HCT116 (cell line): Measurements from ENCODE around the gene PATE3. TPM values are rescaled to one million over a fixed set of nuclear protein-coding genes. Genes with fewer than 3 reads are reported as not detected.

Source experiments
- ATAC-seq: fragments of 200-7000 bp; cut with Tn5 transposase; 2 replicates; pipeline ENCODE4 v1.9.1; 2020; ENCODE audit warnings: mild to moderate bottlenecking, moderate library complexity
- Bru-seq: library from RNA; stranded (reverse); fragments of 400-500 nt; gene quantifications from one replicate; lab custom pipeline; 2021; lab: Mats Ljungman, UMichigan
- BruChase-seq, 2 experiments: library from RNA; stranded (reverse); fragments of 400-500 nt; gene quantifications; one replicate each; lab custom pipeline; 2021; lab: Mats Ljungman, UMichigan
- BruUV-seq: library from RNA; stranded (reverse); fragments of 400-500 nt; replicated peaks from 2 replicates; lab custom pipeline; 2021; lab: Mats Ljungman, UMichigan
- CTCF ChIA-PET: fragments of 300-600 bp; sonication (Branson Sonifier 250); formaldehyde crosslinking; loops from one replicate; lab custom pipeline; 2021; ENCODE audit warnings: antibody characterized with exemption; lab: Charles Lee
- POLR2A ChIA-PET: fragments of 300-600, 350-600 bp; sonication (Branson Sonifier 250); formaldehyde crosslinking; loops from one replicate; lab custom pipeline; 2021; ENCODE audit warnings: antibody characterized with exemption; lab: Charles Lee
- RAD21 ChIA-PET, 2 experiments: fragments of 300-600 bp; sonication (Branson Sonifier 250); formaldehyde crosslinking; loops; one replicate each; lab custom pipeline; 2023; ENCODE audit warnings: low total read pairs in 2 of 2; ENCODE audit not compliant: uncharacterized antibody in 2 of 2, unreplicated experiment in 2 of 2, low non-redundant PET in 1 of 2; lab: Charles Lee
- DNase-seq: peaks from one replicate; pipeline ENCODE4 v3.0.0-alpha.2; 2010; ENCODE audit warnings: low read depth, low spot score
- H2AFZ ChIP-seq: fragments of 200-600 bp; shearing (Covaris generic), sonication (generic); 2 replicates; pipeline ENCODE4 v1.6.1; 2017; ENCODE audit warnings: low read depth, mixed run types, mixed read lengths, antibody characterized with exemption, low read length; ENCODE audit not compliant: poor library complexity, severe bottlenecking
- H3K27ac ChIP-seq: 2 replicates; pipeline ENCODE4 v1.5.1; 2012; ENCODE audit warnings: low read depth, low read length
- H3K27me3 ChIP-seq: fragments of 200-600 bp; sonication (generic); 2 replicates; pipeline ENCODE4 v1.6.1; 2016; ENCODE audit warnings: mixed run types, low read length, mixed read lengths; ENCODE audit not compliant: insufficient read depth
- H3K36me3 ChIP-seq, 2 experiments: fragments of 200-500 bp in 1 of 2; fragments of 200-600 bp in 1 of 2; sonication (Bioruptor generic) in 1 of 2; sonication (generic) in 1 of 2; 2 replicates each; pipeline versions ENCODE4 v1.5.1 to v1.6.1; 2014 to 2016; ENCODE audit warnings: low read length in 2 of 2, inconsistent platforms in 1 of 2, mixed read lengths in 1 of 2, mixed run types in 1 of 2; ENCODE audit not compliant: insufficient read depth in 2 of 2, control insufficient read depth in 1 of 2
- H3K4me1 ChIP-seq, 2 experiments: fragments of 200-600 bp in 1 of 2; sonication (generic) in 1 of 2; 2 replicates each; pipeline versions ENCODE4 v1.5.1 to v1.6.1; 2012 to 2017; ENCODE audit warnings: low read length in 2 of 2, inconsistent platforms in 1 of 2, mild to moderate bottlenecking in 1 of 2, mixed read lengths in 1 of 2, mixed run types in 1 of 2, moderate library complexity in 1 of 2; ENCODE audit not compliant: insufficient read depth in 2 of 2, control insufficient read depth in 1 of 2
- H3K4me2 ChIP-seq: fragments of 200-600 bp; sonication (generic); 2 replicates; pipeline ENCODE4 v1.6.1; 2017; ENCODE audit warnings: mixed run types, low read length, mixed read lengths
- H3K4me3 ChIP-seq, 2 experiments: fragments of 200-600 bp in 1 of 2; sonication (generic) in 1 of 2; replicated peaks in 1 of 2; 2 replicates each; pipeline ENCODE4 v1.5.1; 2011 to 2016; ENCODE audit warnings: low read length in 2 of 2, control low read depth in 1 of 2, low read depth in 1 of 2, mild to moderate bottlenecking in 1 of 2, mixed read lengths in 1 of 2, mixed run types in 1 of 2
- H3K79me2 ChIP-seq: fragments of 200-600 bp; sonication (generic); 2 replicates; pipeline ENCODE4 v1.6.1; 2017; ENCODE audit warnings: mild to moderate bottlenecking, mixed run types, low read length, moderate library complexity, mixed read lengths; ENCODE audit not compliant: insufficient read depth
- H3K9ac ChIP-seq: fragments of 200-600 bp; sonication (generic); 2 replicates; pipeline ENCODE4 v1.6.1; 2016; ENCODE audit warnings: low read length, mixed read lengths
- H3K9me2 ChIP-seq: fragments of 200-600 bp; sonication (generic), shearing (Covaris generic); 2 replicates; pipeline ENCODE4 v1.6.1; 2017; ENCODE audit warnings: mixed run types, mild to moderate bottlenecking, moderate library complexity; ENCODE audit not compliant: insufficient read depth
- H3K9me3 ChIP-seq, 2 experiments: fragments of 200-500 bp in 1 of 2; fragments of 200-600 bp in 1 of 2; sonication (Bioruptor generic) in 1 of 2; sonication (generic) in 1 of 2; 2 replicates each; pipeline ENCODE4 v1.6.1; 2014 to 2017; ENCODE audit warnings: low read length in 2 of 2, mixed read lengths in 2 of 2, inconsistent platforms in 1 of 2, low read depth in 1 of 2, mild to moderate bottlenecking in 1 of 2, mixed run types in 1 of 2, moderate library complexity in 1 of 2; ENCODE audit not compliant: control insufficient read depth in 1 of 2, insufficient read depth in 1 of 2
- H4K20me1 ChIP-seq: fragments of 200-600 bp; sonication (generic), shearing (Covaris generic); 2 replicates; pipeline ENCODE4 v1.6.1; 2017; ENCODE audit warnings: mixed run types, mild to moderate bottlenecking, moderate library complexity; ENCODE audit not compliant: insufficient read depth
- ATF3 ChIP-seq: IDR thresholded peaks from 2 replicates; pipeline ENCODE4 v1.6.1; 2012
- CEBPB ChIP-seq: IDR thresholded peaks from 2 replicates; pipeline ENCODE4 v1.6.1; 2012; ENCODE audit warnings: low read depth
- CTCF ChIP-seq, 3 experiments: fragments of 200-600 bp in 1 of 3; sonication (generic) in 1 of 3; IDR thresholded peaks in 2 of 3; conservative IDR thresholded peaks in 1 of 3; 2 replicates each; pipeline ENCODE4 v1.5.1; 2012 to 2017; ENCODE audit warnings: low read depth in 2 of 3, low read length in 2 of 3, antibody characterized with exemption in 1 of 3, borderline replicate concordance in 1 of 3, control low read depth in 1 of 3, mild to moderate bottlenecking in 1 of 3, mixed read lengths in 1 of 3, mixed run types in 1 of 3, moderate library complexity in 1 of 3; ENCODE audit not compliant: insufficient read depth in 1 of 3
- EGR1 ChIP-seq: IDR thresholded peaks from 2 replicates; pipeline ENCODE4 v1.6.1; 2012; ENCODE audit warnings: low read depth
- ELF1 ChIP-seq: IDR thresholded peaks from 2 replicates; pipeline ENCODE4 v1.6.1; 2012; ENCODE audit warnings: low read depth, borderline replicate concordance
- EZH2 ChIP-seq: fragments of 200-600 bp; sonication (generic); IDR thresholded peaks from 2 replicates; pipeline ENCODE4 v1.6.1; 2017; ENCODE audit warnings: antibody characterized with exemption, mixed run types
- EZH2phosphoT487 ChIP-seq: fragments of 200-600 bp; IDR thresholded peaks from 2 replicates; pipeline ENCODE4 v1.6.1; 2018; ENCODE audit warnings: antibody characterized with exemption, borderline replicate concordance
- FOSL1 ChIP-seq: IDR thresholded peaks from 2 replicates; pipeline ENCODE4 v1.6.1; 2012; ENCODE audit warnings: low read depth
- POLR2A ChIP-seq: IDR thresholded peaks from 2 replicates; pipeline ENCODE4 v1.7.0; 2011; ENCODE audit warnings: borderline replicate concordance; ENCODE audit not compliant: insufficient read depth, insufficient read length; ENCODE audit errors: extremely low read depth
- POLR2AphosphoS5 ChIP-seq: IDR thresholded peaks from 2 replicates; pipeline ENCODE4 v1.6.1; 2011; ENCODE audit warnings: mild to moderate bottlenecking, low read depth, low read length, moderate library complexity
- RAD21 ChIP-seq: IDR thresholded peaks from 2 replicates; pipeline ENCODE4 v1.6.1; 2012; ENCODE audit warnings: low read depth, mild to moderate bottlenecking
- SIN3A ChIP-seq: IDR thresholded peaks from 2 replicates; pipeline ENCODE4 v1.6.1; 2012; ENCODE audit warnings: low read depth
- SRF ChIP-seq: IDR thresholded peaks from 2 replicates; pipeline ENCODE4 v1.6.1; 2012; ENCODE audit warnings: low read depth
- TCF7L2 ChIP-seq: IDR thresholded peaks from 2 replicates; pipeline ENCODE4 v1.7.0; 2011; ENCODE audit warnings: borderline replicate concordance, inconsistent platforms; ENCODE audit not compliant: insufficient read depth, insufficient read length; ENCODE audit errors: extremely low read depth
- ZFX ChIP-seq: fragments of 450-650 bp; IDR thresholded peaks from 2 replicates; pipeline ENCODE4 v1.6.1; 2017
- ZNF274 ChIP-seq: fragments of 200-500 bp; sonication (Bioruptor generic); IDR thresholded peaks from 2 replicates; pipeline ENCODE4 v1.6.1; 2014; ENCODE audit warnings: mild to moderate bottlenecking, low read depth, low read length, inconsistent platforms
- intact Hi-C: fragments of 100-400 bp; cut with micrococcal nuclease; formaldehyde crosslinking; loops from 2 replicates; pipeline ENCODE4 v1.10.0; 2022
- long read RNA-seq: library from polyadenylated mRNA; unstranded; transcript quantifications from one replicate; pipeline ENCODE4 v2.0.0, GENCODE V29; 2021; ENCODE audit not compliant: unreplicated experiment
- polyA plus RNA-seq: library from polyadenylated mRNA; unstranded; fragments of >200 nt; gene quantifications from 2 replicates; pipeline ENCODE4 v1.2.1, GENCODE V29; 2012; ENCODE audit warnings: missing spikeins
- total RNA-seq: library from RNA; stranded (reverse); gene quantifications from one replicate; pipeline ENCODE4 v1.2.1, GENCODE V29; 2021; ENCODE audit not compliant: unreplicated experiment
- TF ChIP-seq, protein P1 (sequence below): IDR thresholded peaks from 2 replicates; pipeline ENCODE4 v1.6.1; 2011; ENCODE audit warnings: mild to moderate bottlenecking, low read length, moderate library complexity; ENCODE audit not compliant: insufficient replicate concordance; ENCODE audit errors: extremely low read depth

Gene PATE3
- total RNA-seq (not detected), Bru-seq, nascent RNA (not detected), BruChase-seq, experiment 1, labeled RNA remaining after a 6-hour chase (not detected), BruChase-seq, experiment 2, labeled RNA remaining after a 2-hour chase (not detected)
- not detected in 2 replicates for polyA plus RNA-seq
- long read RNA-seq, result 0 reads

- Histone ChIP-seq H3K9me3 (no peaks in the 10 kb centered on the region), H3K36me3 (no peaks in the 10 kb centered on the region), H3K4me3 (no peak within 1 kb of the TSS), H4K20me1 (no peaks in the 10 kb centered on the region), H2AFZ (no peak within 1 kb of the TSS), H3K27me3 (peaks cover 7% of the 10 kb centered on the region; the same call in 1 of the 2 replicates), H3K9me2 (no peaks in the 10 kb centered on the region), H3K27ac (no peak within 1 kb of the TSS), H3K79me2 (no peaks in the 10 kb centered on the region), H3K9ac (no peak within 1 kb of the TSS), H3K4me1 (no peaks in the 10 kb centered on the region), H3K4me2 (no peak within 1 kb of the TSS)
- no peak for ATAC-seq
- DNase-seq, result no peak
- ChIA-PET CTCF (no interaction called here), RAD21 (no interaction called here), POLR2A (no interaction called here)
- intact Hi-C loops, result no loop called here
- no TSS peak for BruUV-seq
- TF ChIP-seq CTCF (IDR thresholded peaks at IDR 0.05 in 2 of 3, conservative IDR thresholded peaks at IDR 0.05 in 1 of 3; ENCODE audit: borderline replicate concordance in 1 of 3, insufficient read depth in 1 of 3, low read depth in 2 of 3, low read length in 2 of 3) (no peak), EZH2 (no peak), RAD21 (no peak), ZNF274 (no peak), ZFX (no peak), FOSL1 (no peak), POLR2AphosphoS5 (no peak), ELF1 (no peak)
These were observed at the start of gene PATE3 for GRCh38 chr11:125787827-125788226. TSS of gene PATE3 (plus strand) at chr11:125788127. CDS start at chr11:125788152, 25 bp downstream.

DNA sequence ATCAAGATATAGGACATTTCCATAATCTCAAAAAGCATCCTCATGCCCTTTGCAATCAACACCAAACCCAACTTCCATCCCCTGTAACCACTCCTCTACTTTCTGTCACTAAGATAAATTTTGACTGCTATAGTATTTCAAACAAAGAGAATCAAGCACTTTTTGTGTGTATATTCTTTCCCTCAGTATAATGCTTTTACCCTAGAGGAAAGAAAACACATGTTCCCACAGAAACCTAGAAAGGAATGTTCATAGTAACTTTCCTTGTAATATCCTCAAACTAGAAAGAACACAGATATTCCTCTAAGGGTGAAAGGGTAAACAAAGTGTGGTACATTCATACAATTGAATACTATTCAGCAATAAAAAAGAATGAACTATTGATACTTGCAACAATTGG is 47.3 kb upstream of the PATE3 start:
- Histone ChIP-seq H3K9me3 (no peaks in the 10 kb centered on the region), H3K79me2 (no peaks in the 10 kb centered on the region), H4K20me1 (no peaks in the 10 kb centered on the region), H3K27ac (no peak overlapping the region), H3K4me3 (no peak overlapping the region), H3K9ac (no peak overlapping the region), H3K9me2 (no peaks in the 10 kb centered on the region), H3K4me1 (no peaks in the 10 kb centered on the region), H3K27me3 (peaks cover 71% of the 10 kb centered on the region), H2AFZ (no peak overlapping the region), H3K4me2 (no peak overlapping the region), H3K36me3 (no peaks in the 10 kb centered on the region)
- TF ChIP-seq RAD21 (no peak), EGR1 (no peak), POLR2A (no peak), SRF (no peak), ZNF274 (no peak), TCF7L2 (no peak), SIN3A (no peak), EZH2 (no peak), FOSL1 (no peak), EZH2phosphoT487 (no peak), CEBPB (no peak), ATF3 (no peak), ELF1 (no peak), ZFX (no peak)
- TF ChIP-seq, protein P1, sequence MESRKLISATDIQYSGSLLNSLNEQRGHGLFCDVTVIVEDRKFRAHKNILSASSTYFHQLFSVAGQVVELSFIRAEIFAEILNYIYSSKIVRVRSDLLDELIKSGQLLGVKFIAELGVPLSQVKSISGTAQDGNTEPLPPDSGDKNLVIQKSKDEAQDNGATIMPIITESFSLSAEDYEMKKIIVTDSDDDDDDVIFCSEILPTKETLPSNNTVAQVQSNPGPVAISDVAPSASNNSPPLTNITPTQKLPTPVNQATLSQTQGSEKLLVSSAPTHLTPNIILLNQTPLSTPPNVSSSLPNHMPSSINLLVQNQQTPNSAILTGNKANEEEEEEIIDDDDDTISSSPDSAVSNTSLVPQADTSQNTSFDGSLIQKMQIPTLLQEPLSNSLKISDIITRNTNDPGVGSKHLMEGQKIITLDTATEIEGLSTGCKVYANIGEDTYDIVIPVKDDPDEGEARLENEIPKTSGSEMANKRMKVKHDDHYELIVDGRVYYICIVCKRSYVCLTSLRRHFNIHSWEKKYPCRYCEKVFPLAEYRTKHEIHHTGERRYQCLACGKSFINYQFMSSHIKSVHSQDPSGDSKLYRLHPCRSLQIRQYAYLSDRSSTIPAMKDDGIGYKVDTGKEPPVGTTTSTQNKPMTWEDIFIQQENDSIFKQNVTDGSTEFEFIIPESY, result no peak
- intact Hi-C loops, result no loop called here
- DNase-seq (no peak), ATAC-seq (no peak)
- ChIA-PET RAD21 (no interaction called here), CTCF (no interaction called here), POLR2A (no interaction called here)
- BruUV-seq, result no TSS peak
